HAP-1 (cell line): ENCODE results near the gene GLB1L.

ENCODE experiments used
- DNase-seq, 2 experiments: peaks; one replicate each; pipeline ENCODE4 v3.0.0-alpha.2; 2016 to 2020; ENCODE audit warnings: low spot score in 2 of 2
- H3K27me3 ChIP-seq: fragments of 250-450 bp; sonication (Bioruptor Pico); 2 replicates; pipeline ENCODE4 v1.5.1; 2020; ENCODE audit warnings: low read depth, mild to moderate bottlenecking, moderate library complexity
- H3K36me3 ChIP-seq: fragments of 250-450 bp; sonication (Bioruptor Pico); replicated peaks from 2 replicates; pipeline ENCODE4 v1.5.1; 2020; ENCODE audit warnings: mild to moderate bottlenecking
- H3K4me1 ChIP-seq: fragments of 250-450 bp; sonication (Bioruptor Pico); 2 replicates; pipeline ENCODE4 v1.5.1; 2020; ENCODE audit warnings: mild to moderate bottlenecking
- H3K4me3 ChIP-seq: fragments of 250-450 bp; sonication (Bioruptor Pico); 2 replicates; pipeline ENCODE4 v1.5.1; 2020; ENCODE audit warnings: mild to moderate bottlenecking, moderate library complexity
- H3K9me3 ChIP-seq: fragments of 250-450 bp; sonication (Bioruptor Pico); 2 replicates; pipeline ENCODE4 v1.5.1; 2020; ENCODE audit warnings: mild to moderate bottlenecking, moderate library complexity
- in situ Hi-C: fragments of 300-500 bp; cut with MboI; formaldehyde crosslinking; loops from 3 replicates; pipeline ENCODE4 v1.14.3; 2020; ENCODE audit warnings: low sequenced_read_pairs, inconsistent platforms, mixed read lengths

GLB1L gene

DNA sequence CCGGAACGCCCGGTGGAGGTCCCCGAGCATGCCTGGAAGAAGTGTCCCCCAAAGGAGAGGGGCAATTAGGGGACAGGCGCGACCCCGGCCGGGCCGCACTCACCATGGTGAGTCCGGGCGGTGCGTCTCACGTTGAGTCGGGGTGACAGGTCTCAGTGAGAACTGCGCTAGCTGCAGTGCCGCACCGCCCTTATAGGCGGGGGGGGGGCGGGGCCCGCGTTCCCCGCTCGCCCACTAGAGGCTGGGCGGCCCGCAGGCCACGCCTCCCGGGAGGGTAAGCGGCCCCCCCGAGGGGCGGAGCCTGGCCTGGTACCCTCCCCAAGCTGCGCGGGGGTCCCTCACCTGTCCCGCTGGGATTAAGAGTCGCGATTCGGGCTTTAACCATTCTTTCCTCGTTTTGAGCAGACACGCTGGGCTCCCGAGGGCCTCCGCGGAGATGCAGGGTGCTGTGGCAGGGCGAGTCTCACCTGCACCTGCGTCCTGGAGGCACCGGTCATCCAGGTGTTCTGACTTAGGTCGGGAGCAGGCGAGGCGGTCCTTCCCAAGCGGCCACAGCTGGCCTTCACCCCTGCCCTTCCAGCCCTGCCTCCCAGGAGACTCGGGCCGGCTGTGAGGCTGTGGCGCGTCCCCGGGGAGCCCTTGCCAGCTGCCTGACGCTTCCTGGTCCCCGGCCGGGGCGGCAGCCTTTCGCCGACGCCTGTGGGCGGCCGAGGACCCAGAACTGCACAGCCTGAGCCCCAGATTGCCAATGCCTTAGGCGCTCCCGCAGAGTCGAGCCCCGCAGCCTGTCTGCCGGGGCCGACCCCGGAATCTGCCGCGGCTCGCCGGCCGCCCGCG, 8.7 kb upstream of the GLB1L start, which contains the start of gene TUBA4A:
Gene TUBA4A, minus strand, starts transcription at position 166 of the 837 bp plus-strand sequence. Its CDS starts 60 bp downstream, at position 106.
- DNase-seq: peak; percentile 69 to 86
- Histone ChIP-seq H3K9me3 (no peaks in the 10 kb centered on the region), H3K4me1 (peaks cover 10% of the 10 kb centered on the region), H3K4me3 (peak within 1 kb of the TSS; percentile 52), H3K27me3 (peaks cover 27% of the 10 kb centered on the region), H3K36me3 (peaks cover 14% of the 10 kb centered on the region)
- in situ Hi-C loops: no loop called here

DNA sequence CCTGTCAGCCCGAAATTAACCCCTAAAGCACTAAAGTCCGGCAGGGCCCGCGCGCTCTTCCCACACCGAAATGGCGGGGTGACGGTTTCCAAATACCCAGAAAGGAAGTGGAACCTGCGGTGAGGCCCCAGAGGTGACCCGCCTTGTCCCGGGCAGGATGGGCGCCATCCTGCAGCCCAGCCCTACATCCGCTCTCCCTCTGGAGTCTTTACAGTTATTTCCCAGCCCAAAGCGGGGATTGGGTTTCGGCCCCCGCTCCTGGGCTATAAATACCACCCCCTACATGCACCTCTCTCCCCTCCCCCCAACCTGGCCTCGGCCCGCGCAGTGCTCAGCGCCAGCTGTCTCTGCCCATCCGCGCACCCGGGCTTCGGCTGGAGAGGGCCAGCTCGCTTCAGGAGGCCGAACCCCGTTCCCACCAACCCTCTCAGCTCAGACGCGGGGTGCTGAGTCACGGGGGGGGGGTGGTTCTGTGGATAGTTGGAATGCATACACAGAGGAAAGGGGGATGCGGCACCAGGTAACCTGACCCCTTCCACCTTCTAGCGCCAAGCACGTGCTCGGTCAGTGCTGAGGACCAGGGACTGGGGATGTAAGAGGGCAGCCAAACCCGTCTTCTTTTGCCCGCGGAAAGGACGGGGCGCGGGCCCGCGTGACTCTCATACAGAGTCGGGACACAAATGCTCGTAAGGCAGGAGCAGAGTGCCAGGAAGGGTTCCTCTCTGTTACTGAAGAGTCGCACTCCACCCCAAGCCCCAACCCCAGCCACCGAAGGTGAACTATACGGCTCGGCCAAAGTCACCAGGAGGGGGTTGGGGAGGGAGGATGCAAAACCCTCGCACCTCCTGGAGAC, 7.9 kb upstream of the GLB1L start, which contains the start of gene TUBA4B:
Gene TUBA4B, plus strand, starts transcription at position 344 of the 853 bp plus-strand sequence. Its CDS starts 165 bp downstream, at position 509.
- DNase-seq: peak in 1 of 2 experiments; percentile 58

DNA sequence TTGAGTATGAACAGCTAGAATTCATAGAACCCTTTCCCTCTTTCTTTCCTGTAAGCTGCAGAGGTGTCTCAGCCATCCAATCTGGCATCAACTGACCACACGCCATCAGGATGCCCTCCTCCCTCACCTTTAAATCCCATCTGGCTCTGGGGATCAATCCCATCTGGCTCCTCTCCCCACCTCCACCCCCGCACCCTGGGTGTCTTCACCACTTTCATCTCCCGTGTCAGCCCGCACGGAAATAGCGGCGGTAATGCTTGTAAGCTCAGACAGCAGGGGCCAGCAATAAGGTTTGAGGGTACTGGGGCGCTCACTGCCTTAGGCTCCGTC, 7.3 kb upstream of the GLB1L start:
- peak overlapping the region; percentile 52 for H3K4me3 ChIP-seq
- in situ Hi-C loops: no loop called here
- H3K4me1 ChIP-seq: peaks cover 10% of the 10 kb centered on the region
- H3K27me3 ChIP-seq: peaks cover 24% of the 10 kb centered on the region
- H3K36me3 ChIP-seq: peaks cover 24% of the 10 kb centered on the region
- no peak for DNase-seq
- no peaks in the 10 kb centered on the region for H3K9me3 ChIP-seq

More for the DNA sequence above, 7.9 kb upstream of the GLB1L start, which contains the start of gene TUBA4B:
- Histone ChIP-seq H3K27me3 (peaks cover 24% of the 10 kb centered on the region), H3K4me1 (peaks cover 10% of the 10 kb centered on the region), H3K36me3 (peaks cover 18% of the 10 kb centered on the region), H3K4me3 (peak within 1 kb of the TSS; percentile 52), H3K9me3 (no peaks in the 10 kb centered on the region)
- in situ Hi-C loops: no loop called here

DNA sequence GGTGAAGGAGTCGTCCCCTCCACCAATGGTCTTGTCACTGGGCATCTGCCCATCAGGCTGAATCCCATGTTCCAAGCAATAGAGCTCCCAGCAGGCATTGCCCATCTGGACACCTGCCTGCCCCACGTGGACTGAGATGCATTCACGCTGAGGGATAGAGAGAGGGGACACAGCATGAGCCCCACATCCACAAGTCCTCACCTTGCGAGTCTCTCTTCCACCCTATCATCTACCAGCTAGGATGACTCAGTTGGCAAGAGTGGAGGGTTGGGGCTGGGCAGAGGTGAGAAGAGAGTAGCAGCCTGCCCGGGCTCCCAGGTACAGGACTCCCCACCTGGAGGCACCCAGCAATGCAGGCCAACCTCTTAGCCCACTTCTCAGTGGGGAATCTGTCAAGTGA, 6.8 kb upstream of the GLB1L start:
- Histone ChIP-seq H3K27me3 (peaks cover 24% of the 10 kb centered on the region), H3K9me3 (no peaks in the 10 kb centered on the region), H3K4me1 (peaks cover 10% of the 10 kb centered on the region), H3K36me3 (peaks cover 28% of the 10 kb centered on the region), H3K4me3 (peak overlapping the region; percentile 52)
- no peak for DNase-seq
- in situ Hi-C loops: no loop called here

DNA sequence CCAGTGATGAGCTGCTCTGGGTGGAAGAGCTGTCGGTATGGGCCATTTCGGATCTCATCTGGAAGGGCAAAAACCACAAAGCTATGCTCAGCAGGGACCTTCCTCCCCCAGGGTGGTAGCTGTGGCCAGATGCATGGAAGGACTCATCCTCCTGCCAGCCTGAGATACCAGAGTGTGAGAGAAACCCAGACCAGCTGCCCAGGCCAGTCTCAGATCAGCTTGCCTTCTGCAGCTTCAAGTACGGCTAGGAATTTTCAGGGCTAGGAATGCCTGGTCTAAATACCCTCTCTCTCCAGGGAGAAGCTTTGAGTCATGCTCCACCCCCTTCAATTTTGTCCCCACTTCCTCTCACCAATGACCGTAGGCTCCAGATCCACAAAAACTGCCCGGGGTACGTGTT, 6.4 kb upstream of the GLB1L start:
- H3K27me3 ChIP-seq: peaks cover 23% of the 10 kb centered on the region
- no peaks in the 10 kb centered on the region for H3K9me3 ChIP-seq
- H3K4me1 ChIP-seq: peaks cover 10% of the 10 kb centered on the region
- H3K36me3 ChIP-seq: peaks cover 28% of the 10 kb centered on the region
- H3K4me3 ChIP-seq: no peak overlapping the region
- DNase-seq: no peak
- in situ Hi-C loops: no loop called here

DNA sequence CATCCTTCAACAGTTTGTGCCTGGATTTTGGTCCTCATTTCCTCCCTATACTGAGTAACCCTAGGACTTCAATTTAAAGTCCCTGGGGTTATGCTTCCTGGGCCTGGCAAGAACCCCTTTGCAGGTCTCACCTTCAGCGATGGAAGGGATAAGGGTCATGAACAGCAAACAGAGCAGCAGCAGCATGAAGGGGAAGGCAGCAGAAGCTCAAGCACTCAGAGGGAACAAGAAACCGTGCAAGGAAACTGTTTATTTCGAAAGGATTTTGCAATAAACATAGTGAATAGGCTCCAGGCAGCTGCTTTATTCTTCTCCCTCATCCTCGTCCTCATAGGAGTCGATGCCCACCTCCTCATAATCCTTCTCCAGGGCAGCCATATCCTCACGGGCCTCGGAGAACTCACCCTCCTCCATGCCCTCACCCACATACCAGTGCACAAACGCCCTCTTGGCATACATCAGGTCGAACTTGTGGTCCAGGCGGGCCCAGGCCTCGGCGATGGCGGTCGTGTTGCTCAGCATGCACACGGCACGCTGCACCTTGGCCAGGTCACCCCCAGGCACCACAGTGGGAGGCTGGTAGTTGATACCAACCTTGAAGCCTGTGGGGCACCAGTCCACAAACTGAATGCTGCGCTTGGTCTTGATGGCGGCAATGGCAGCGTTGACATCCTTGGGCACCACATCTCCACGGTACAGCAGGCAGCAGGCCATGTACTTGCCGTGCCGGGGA, 5.0 kb upstream of the GLB1L start:
- Histone ChIP-seq H3K4me1 (peaks cover 15% of the 10 kb centered on the region), H3K27me3 (peaks cover 12% of the 10 kb centered on the region), H3K36me3 (peaks cover 28% of the 10 kb centered on the region), H3K9me3 (no peaks in the 10 kb centered on the region; the same call in none of the 2 replicates), H3K4me3 (no peak overlapping the region)
- DNase-seq: no peak
- in situ Hi-C loops: no loop called here

DNA sequence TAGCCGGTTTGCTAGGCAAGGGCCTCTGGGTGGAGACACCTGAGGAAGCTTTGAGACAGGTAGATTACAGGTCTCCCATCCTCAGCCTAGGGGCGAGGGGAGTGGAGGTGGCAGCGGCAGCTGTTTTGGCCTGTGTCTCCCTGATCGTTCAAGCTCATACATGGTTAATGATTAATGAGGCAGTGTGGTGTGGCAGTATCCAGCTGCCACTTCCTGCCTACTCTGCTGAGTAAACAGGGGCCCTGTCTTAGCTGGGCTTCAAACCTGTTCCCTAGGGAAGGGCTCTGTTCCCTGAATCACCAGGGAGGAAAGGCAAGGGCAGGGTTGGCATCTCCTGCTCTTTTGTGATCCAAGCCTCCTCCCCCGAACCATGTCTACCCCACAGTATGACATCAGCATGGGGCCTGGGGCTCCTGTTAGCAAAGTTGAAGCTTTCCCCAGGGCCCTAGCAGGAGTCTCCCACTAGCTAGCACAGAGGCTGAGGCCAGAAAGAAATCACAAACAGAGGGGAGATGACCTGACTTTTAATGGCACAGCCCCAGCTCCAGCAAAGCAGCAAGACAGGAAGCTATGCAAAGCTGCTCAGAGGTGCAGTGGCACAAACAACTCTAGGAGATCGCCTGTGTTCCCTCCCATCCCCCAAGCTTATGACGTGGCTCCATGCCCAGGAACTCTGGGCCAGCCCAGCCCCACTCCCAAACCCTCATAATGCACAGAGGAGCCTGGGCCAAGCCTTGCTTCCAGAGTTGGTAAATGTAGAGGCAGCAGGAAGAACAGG, 4.1 kb upstream of the GLB1L start:
- Histone ChIP-seq H3K27me3 (peaks cover 6% of the 10 kb centered on the region), H3K4me3 (no peak overlapping the region), H3K4me1 (peaks cover 15% of the 10 kb centered on the region), H3K36me3 (peaks cover 28% of the 10 kb centered on the region), H3K9me3 (no peaks in the 10 kb centered on the region; the same call in none of the 2 replicates)
- in situ Hi-C loops: no loop called here
- no peak for DNase-seq

DNA sequence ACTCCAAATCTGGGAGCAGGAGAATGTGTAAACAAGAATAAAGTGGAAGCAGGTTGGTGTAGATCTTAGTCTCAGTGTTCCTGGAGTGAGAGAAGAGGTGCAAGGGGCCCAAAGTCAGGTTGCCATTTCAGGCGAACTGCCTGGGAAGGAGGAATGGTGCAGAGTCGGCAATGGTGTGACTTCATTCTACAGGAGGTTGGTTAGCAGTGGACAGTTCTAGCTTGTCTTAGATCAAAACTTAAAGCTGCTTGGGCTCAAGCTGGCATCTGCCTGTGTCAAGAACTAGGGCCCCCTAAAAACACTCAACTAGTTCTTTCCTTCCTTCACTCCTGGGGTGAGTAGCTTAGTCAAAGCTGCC, 3.6 kb upstream of the GLB1L start:
- in situ Hi-C loops: no loop called here
- H3K4me3 ChIP-seq: no peak overlapping the region
- H3K27me3 ChIP-seq: no peaks in the 10 kb centered on the region; the same call in 1 of the 2 replicates
- no peaks in the 10 kb centered on the region; the same call in none of the 2 replicates for H3K9me3 ChIP-seq
- H3K36me3 ChIP-seq: peaks cover 28% of the 10 kb centered on the region
- H3K4me1 ChIP-seq: peaks cover 15% of the 10 kb centered on the region
- no peak for DNase-seq

DNA sequence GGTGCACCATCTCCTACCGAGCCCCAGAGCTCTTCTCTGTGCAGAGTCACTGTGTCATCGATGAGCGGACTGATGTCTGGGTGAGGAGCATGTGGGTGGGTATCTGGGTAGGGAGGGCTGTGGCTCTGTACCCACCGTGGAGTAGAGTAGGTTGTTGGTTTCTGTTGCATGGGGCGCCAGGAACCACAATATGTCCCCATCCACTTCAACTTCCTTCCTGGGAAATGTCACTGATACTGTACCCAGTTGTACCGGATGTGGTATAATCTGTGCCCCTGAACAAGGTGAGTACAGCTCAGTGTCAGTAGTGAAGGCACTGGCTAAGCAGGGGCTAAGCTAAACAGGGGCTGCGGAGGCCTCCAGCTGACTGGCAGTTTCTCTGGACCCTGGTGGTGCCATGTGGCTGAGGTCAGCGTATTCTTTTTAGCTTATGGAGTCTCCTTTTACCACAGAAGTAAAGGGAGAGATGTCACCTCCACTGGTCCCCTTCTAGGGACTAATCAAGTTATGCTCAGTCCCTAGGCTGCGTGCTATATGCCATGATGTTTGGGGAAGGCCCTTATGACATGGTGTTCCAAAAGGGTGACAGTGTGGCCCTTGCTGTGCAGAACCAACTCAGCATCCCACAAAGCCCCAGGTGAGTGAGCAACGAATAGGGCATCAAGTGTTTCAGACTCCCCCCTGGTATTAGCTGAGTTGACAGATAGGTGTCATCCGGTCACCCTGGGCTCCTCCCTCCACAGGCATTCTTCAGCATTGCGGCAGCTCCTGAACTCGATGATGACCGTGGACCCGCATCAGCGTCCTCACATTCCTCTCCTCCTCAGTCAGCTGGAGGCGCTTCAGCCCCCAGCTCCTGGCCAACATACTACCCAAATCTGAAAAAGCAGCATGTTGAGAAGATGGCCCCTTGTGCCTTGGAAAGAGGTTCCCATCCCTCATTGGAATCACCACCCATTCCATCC, 2.7 kb upstream of the GLB1L start:
- peaks cover 14% of the 10 kb centered on the region for H3K4me1 ChIP-seq
- no peak overlapping the region for H3K4me3 ChIP-seq
- H3K9me3 ChIP-seq: no peaks in the 10 kb centered on the region; the same call in none of the 2 replicates
- DNase-seq: no peak
- no peaks in the 10 kb centered on the region for H3K27me3 ChIP-seq
- H3K36me3 ChIP-seq: peaks cover 28% of the 10 kb centered on the region
- in situ Hi-C loops: no loop called here

DNA sequence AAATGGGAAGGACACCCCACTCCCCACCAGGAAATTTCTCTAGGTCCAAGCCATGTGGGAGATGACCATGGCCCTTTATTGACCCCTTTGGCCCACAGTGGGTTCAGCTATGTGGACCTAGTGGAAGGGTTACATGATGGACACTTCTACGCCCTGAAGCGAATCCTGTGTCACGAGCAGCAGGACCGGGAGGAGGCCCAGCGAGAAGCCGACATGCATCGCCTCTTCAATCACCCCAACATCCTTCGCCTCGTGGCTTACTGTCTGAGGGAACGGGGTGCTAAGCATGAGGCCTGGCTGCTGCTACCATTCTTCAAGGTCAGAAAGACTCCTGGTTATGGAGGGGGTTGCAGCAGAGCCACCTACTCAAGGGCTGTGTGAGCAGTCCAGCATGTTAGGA, 1.3 kb upstream of the GLB1L start:
- DNase-seq: no peak
- peaks cover 5% of the 10 kb centered on the region for H3K4me1 ChIP-seq
- H3K9me3 ChIP-seq: no peaks in the 10 kb centered on the region; the same call in none of the 2 replicates
- H3K27me3 ChIP-seq: no peaks in the 10 kb centered on the region
- H3K36me3 ChIP-seq: peaks cover 26% of the 10 kb centered on the region
- H3K4me3 ChIP-seq: no peak overlapping the region; the same call in 1 of the 2 replicates
- in situ Hi-C loops: no loop called here

DNA sequence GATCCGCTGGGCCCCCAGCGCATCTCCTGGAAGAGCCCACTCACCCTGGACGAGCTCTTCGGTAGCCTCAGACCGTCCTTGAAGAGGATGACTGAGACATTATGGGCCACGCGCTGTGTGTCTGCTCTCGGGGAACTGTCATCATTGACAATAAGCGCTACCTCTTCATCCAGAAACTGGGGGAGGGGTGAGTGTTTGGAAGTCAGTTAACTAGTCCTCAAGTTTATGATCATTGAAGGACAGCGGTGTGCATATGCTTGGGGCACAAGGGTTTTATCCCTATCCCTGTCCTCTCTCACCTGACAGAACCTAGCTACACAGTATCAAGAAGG, 621 bp upstream of the GLB1L start:
- H3K9me3 ChIP-seq: no peaks in the 10 kb centered on the region; the same call in none of the 2 replicates
- no peaks in the 10 kb centered on the region for H3K27me3 ChIP-seq
- peaks cover 5% of the 10 kb centered on the region for H3K4me1 ChIP-seq
- peak overlapping the region; percentile 89 for H3K4me3 ChIP-seq
- DNase-seq: no peak
- in situ Hi-C loops: no loop called here
- peaks cover 20% of the 10 kb centered on the region for H3K36me3 ChIP-seq

DNA sequence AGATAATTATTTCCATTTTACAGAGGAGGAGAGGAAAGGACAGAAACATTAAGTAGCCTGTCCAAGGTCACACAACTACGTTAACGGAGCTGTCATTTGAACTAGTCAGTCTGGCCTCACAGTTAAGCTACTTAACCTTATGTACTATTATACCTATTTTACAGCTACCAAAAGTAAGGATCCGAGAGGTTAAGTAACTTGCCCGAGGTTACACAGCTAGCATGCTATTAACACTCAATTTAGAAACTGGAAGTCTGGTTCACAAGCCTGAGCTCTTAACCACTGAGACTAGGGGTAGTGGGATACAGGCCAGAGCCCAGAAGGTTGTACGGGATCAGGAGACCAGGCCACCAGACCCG, 476 bp downstream of the GLB1L start:
- Histone ChIP-seq H3K27me3 (no peaks in the 10 kb centered on the region), H3K4me3 (peak overlapping the region; percentile 89), H3K4me1 (peaks cover 5% of the 10 kb centered on the region), H3K36me3 (peaks cover 14% of the 10 kb centered on the region), H3K9me3 (no peaks in the 10 kb centered on the region; the same call in none of the 2 replicates)
- no peak for DNase-seq
- in situ Hi-C loops: no loop called here
